ENCODE data around the gene PLA2G2E.
"Not testable (repeated sequence)": the region's sequence is repeated elsewhere in the genome, so short reads cannot be mapped to it uniquely, and the experiment has no call there.

Gene PLA2G2E

GRCh38 chr1:19934336-19934735 lies 10.9 kb upstream of the PLA2G2E start:
- in situ Hi-C loops (cut with MboI; ENCODE audit: low sequenced_read_pairs), result no loop called here

- in situ Hi-C loops (cut with MboI; ENCODE audit: low sequenced_read_pairs), result no loop called here
These were observed 9.4 kb upstream of the PLA2G2E start for GRCh38 chr1:19932866-19933265.

GRCh38 chr1:19927130-19927421 lies 3.7 kb upstream of the PLA2G2E start:
- in situ Hi-C loops (cut with MboI; ENCODE audit: low sequenced_read_pairs), result not testable (repeated sequence)

GRCh38 chr1:19926296-19927129 lies 3.1 kb upstream of the PLA2G2E start:
- in situ Hi-C loops (cut with MboI; ENCODE audit: low sequenced_read_pairs), result no loop called here

- in situ Hi-C loops (cut with MboI; ENCODE audit: low sequenced_read_pairs), result no loop called here
These were observed 2.1 kb upstream of the PLA2G2E start for GRCh38 chr1:19925342-19926070.

GRCh38 chr1:19923953-19924346 lies 533 bp upstream of the PLA2G2E start:
- in situ Hi-C loops (cut with MboI; ENCODE audit: low sequenced_read_pairs), result no loop called here

- in situ Hi-C loops (cut with MboI; ENCODE audit: low sequenced_read_pairs), result no loop called here
These were observed 1.3 kb downstream of the PLA2G2E start for GRCh38 chr1:19922015-19922688.

GRCh38 chr1:19921310-19921709 lies 2.1 kb downstream of the PLA2G2E start:
- in situ Hi-C loops (cut with MboI; ENCODE audit: low sequenced_read_pairs), result no loop called here

- in situ Hi-C loops (cut with MboI; ENCODE audit: low sequenced_read_pairs), result no loop called here
These were observed 3.2 kb downstream of the PLA2G2E start for GRCh38 chr1:19920132-19920710.

GRCh38 chr1:19918057-19918456 lies 5.4 kb downstream of the PLA2G2E start:
- in situ Hi-C loops (cut with MboI; ENCODE audit: low sequenced_read_pairs), result no loop called here

GRCh38 chr1:19910650-19911049 lies 12.8 kb downstream of the PLA2G2E start:
- in situ Hi-C loops (cut with MboI; ENCODE audit: low sequenced_read_pairs), result no loop called here

- in situ Hi-C loops (cut with MboI; ENCODE audit: low sequenced_read_pairs), result no loop called here
These were observed 13.4 kb downstream of the PLA2G2E start for GRCh38 chr1:19909971-19910370.

GRCh38 chr1:19909392-19909791 lies 14.0 kb downstream of the PLA2G2E start:
- in situ Hi-C loops (cut with MboI; ENCODE audit: low sequenced_read_pairs), result no loop called here

- in situ Hi-C loops (cut with MboI; ENCODE audit: low sequenced_read_pairs), result no loop called here
These were observed 16.0 kb downstream of the PLA2G2E start for GRCh38 chr1:19907456-19907855.

- in situ Hi-C loops (cut with MboI; ENCODE audit: low sequenced_read_pairs), result no loop called here
These were observed 19.8 kb downstream of the PLA2G2E start for GRCh38 chr1:19903621-19904020.

- in situ Hi-C loops (cut with MboI; ENCODE audit: low sequenced_read_pairs), result no loop called here
These were observed 21.8 kb downstream of the PLA2G2E start for GRCh38 chr1:19901653-19902052.

GRCh38 chr1:19894218-19894617 lies 29.2 kb downstream of the PLA2G2E start:
- in situ Hi-C loops (cut with MboI; ENCODE audit: low sequenced_read_pairs), result no loop called here

- in situ Hi-C loops (cut with MboI; ENCODE audit: low sequenced_read_pairs), result no loop called here
These were observed 29.7 kb downstream of the PLA2G2E start for GRCh38 chr1:19893687-19894086.

GRCh38 chr1:19892628-19893168 lies 30.7 kb downstream of the PLA2G2E start:
- in situ Hi-C loops (cut with MboI; ENCODE audit: low sequenced_read_pairs), result no loop called here

GRCh38 chr1:19892129-19892528 lies 31.3 kb downstream of the PLA2G2E start:
- in situ Hi-C loops (cut with MboI; ENCODE audit: low sequenced_read_pairs), result no loop called here

GRCh38 chr1:19889656-19890055 lies 33.8 kb downstream of the PLA2G2E start:
- in situ Hi-C loops (cut with MboI; ENCODE audit: low sequenced_read_pairs), result no loop called here

Measured in HL-60/S4 treated with retinoic acid at 250 ng/mL for 4 days and 3 days (cell line).